ENCODE results near the gene MYCL.

DNA sequence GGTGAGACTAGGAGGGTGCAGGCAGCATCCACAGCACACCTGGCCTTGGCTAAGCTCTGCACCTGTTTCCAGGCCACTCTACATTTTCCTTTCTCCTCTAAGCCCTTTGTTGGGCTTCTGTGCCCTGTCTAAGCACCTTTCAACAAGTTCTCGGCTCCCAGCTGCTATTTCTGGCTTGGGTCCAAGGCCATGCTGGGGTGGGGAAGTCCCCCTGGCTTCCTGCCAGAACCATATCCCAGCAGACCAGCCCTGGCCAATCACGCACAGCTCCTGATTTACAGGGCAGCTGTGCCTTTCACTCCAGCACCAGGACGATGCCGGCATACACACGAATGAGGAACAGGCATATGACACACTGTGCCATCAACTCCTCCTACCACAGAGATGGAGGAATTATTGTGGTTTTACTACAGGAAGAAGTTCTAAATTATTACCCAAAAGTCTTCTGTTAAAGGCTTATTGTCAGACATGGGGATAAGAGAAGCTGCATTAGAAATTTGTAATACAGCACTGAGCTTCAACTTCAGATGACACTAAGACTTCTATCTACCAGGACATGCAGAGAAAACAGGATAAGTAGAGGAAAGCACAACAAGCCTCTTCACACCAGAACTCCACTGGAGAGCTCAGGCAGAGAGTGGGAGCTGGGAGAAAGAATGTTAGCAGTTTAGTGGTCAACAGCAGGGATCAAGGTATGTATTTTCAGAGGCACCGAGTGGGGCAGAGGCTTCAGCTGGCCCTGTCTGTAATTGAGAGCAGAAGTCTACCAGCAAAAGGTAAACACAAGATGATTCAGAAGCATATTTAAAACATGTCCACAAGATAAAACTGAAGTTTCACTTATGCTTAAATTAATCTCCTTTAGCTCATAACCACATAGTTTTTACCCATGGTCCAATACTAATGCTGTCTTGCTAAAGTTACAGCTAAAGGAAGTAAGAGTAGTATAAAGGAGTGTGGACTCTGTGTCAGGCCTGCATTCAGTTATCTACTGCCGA is 55.8 kb downstream of the MYCL start:
- TF ChIP-seq, protein P1, sequence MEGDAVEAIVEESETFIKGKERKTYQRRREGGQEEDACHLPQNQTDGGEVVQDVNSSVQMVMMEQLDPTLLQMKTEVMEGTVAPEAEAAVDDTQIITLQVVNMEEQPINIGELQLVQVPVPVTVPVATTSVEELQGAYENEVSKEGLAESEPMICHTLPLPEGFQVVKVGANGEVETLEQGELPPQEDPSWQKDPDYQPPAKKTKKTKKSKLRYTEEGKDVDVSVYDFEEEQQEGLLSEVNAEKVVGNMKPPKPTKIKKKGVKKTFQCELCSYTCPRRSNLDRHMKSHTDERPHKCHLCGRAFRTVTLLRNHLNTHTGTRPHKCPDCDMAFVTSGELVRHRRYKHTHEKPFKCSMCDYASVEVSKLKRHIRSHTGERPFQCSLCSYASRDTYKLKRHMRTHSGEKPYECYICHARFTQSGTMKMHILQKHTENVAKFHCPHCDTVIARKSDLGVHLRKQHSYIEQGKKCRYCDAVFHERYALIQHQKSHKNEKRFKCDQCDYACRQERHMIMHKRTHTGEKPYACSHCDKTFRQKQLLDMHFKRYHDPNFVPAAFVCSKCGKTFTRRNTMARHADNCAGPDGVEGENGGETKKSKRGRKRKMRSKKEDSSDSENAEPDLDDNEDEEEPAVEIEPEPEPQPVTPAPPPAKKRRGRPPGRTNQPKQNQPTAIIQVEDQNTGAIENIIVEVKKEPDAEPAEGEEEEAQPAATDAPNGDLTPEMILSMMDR (IDR thresholded peaks at IDR 0.05): no peak
- peak in 1 of 2 donors; percentile 47 for TF ChIP-seq POLR2A (IDR thresholded peaks at IDR 0.05)
